GM13977 (cell line): ENCODE data around the gene RASIP1.

Source experiments
- DNase-seq: peaks from one replicate; pipeline ENCODE4 v3.0.0; 2012; ENCODE audit warnings: low spot score
- CTCF ChIP-seq: IDR thresholded peaks from 2 replicates; pipeline ENCODE4 v1.5.1; 2012; ENCODE audit warnings: mild to moderate bottlenecking, control low read depth; ENCODE audit not compliant: insufficient read depth; ENCODE audit errors: extremely low read depth, missing control alignments
- in situ Hi-C: fragments of 300-500 bp; cut with MboI; formaldehyde crosslinking; loops from one replicate; pipeline ENCODE4 v1.12.0; 2022; ENCODE audit warnings: low sequenced_read_pairs, low pct_unique_long_range_greater_than_20kb, mixed read lengths, inconsistent platforms; ENCODE audit not compliant: unreplicated experiment

The RASIP1 gene

DNA sequence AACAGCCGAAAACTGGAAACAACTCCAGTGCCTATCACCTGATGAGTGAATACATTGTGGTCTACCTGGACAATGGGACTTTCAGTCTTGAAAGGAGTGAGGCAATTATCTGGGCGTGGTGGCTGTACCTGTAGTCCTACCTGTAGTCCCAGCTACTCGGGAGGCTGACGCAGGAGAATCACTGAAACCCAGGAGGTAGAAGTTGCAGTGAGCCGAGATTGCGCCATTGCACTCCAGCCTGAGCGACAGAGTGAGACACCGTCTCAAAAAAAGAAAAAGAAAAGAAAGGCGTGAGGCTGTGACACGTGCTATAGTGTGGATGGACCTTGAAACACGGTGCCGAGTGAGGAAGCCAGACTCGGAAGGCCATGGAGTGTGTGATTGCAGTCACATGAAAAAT, 63.5 kb downstream of the RASIP1 start:
- no peak for DNase-seq
- in situ Hi-C loops, result no loop called here
- no peak for TF ChIP-seq CTCF

GRCh38 chr19:48676487-48676886, 63.9 kb downstream of the RASIP1 start:
- TF ChIP-seq CTCF, result no peak
- no peak for DNase-seq
- in situ Hi-C loops, result no loop called here

- DNase-seq, result peak; percentile 96
- peak; percentile 89 for TF ChIP-seq CTCF
- in situ Hi-C loops, result no loop called here
Measured at GRCh38 chr19:48674921-48675824, 65.2 kb downstream of the RASIP1 start.

DNA sequence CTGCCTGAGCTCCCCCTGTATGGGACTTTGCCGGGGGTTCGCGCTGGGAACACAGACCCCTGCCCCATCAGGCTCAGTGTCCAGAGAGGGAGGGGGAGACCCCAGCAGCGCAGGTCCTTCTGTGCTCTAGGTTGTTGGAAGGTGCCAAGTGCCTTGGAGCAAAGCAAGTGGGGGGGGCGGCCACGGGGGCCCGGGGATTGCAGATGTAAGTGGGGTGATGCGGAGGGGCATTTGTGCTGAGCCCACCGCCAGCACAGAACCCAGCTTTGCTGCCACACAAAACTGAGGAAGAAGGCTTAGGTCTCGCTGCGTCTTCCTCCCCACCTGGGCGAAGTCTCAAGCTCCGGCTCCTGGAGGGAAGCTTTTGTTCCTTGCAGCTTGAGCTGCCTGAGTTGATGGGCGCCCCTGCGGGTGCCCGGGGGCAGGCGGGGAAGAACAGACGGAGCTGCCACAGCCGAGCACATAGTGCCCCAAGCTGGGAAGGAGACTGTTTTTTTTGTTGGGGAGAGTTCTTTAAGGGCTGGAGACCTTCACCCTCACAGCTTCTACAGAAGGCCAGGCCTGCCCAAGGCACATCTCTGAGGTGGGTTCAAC, 66.1 kb downstream of the RASIP1 start:
- TF ChIP-seq CTCF, result no peak
- in situ Hi-C loops, result no loop called here
- DNase-seq, result no peak

DNA sequence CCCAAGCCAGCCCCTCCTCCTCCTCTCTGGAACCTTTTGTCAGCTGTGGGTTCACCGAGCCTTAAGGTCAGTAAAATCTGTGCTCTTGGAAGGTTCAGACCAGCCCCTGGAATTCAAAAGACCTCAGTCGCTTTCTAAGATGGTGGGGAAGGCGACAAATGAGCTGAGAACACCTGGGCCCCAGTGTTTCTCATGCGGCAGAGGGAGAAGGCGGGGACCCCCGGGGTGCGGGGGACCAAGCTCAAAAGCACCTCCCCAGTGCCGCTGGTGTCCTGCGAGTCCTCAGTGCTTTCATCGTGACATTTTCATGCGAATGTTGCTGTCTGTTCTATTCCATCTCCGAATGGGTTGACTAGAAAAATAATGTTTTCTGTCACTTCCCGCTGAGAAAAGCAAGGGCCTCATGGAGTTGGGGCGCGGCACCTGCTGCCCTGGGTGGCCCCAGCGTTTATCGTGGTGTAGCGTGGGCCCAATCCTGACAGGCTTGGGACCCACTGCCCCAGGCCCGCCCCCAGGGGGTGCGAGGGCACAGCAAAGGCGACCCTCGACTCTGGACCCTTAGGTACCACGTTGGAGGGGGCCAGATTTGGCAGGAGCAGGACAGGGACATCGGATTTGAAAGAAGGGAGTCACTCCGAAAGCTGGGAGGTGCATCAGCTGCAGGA, 66.8 kb downstream of the RASIP1 start:
- TF ChIP-seq CTCF, result no peak
- DNase-seq, result no peak
- in situ Hi-C loops, result no loop called here

DNA sequence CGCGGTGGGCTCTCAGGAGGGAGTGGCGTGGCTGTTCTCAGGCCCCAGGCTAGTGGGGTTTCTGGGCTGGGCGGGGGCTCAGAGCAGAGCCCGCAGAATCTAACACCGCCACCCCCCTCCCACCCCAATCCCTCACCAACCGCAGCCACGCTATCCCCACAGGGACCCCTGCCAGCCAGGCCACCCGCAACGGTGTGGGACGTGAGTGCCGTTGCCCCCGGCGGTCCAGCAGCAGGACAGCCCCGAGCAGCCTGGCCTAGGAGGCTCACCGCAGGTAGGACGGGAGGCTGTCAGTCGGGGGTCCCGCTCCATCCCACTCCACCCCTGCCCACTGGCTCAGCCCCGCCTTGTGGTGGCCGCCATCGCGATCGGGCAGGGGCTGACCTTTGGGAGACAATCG, 67.4 kb downstream of the RASIP1 start, which contains the start of gene NTN5:
Gene NTN5 (minus strand): TSS at position 24 of the 400 bp plus-strand sequence. CDS start 2,031 bp downstream, outside the sequence.
- TF ChIP-seq CTCF, result no peak
- no peak for DNase-seq
- in situ Hi-C loops, result no loop called here
